WI38 (cell line): ENCODE measurements around the gene LRRFIP2.
"Not testable (repeated sequence)": the region's sequence is repeated elsewhere in the genome, so short reads cannot be mapped to it uniquely, and the experiment has no call there.

ENCODE experiments used
- H3K4me3 ChIP-seq: 2 replicates; pipeline ENCODE4 v1.5.1; 2011; ENCODE audit warnings: low read depth, mild to moderate bottlenecking, control low read depth, low read length
- TF ChIP-seq, protein P1 (sequence below): IDR thresholded peaks from 2 replicates; pipeline ENCODE4 v1.5.1; 2012; ENCODE audit warnings: low read depth, mild to moderate bottlenecking, control low read depth, low read length

LRRFIP2 gene, protein sequence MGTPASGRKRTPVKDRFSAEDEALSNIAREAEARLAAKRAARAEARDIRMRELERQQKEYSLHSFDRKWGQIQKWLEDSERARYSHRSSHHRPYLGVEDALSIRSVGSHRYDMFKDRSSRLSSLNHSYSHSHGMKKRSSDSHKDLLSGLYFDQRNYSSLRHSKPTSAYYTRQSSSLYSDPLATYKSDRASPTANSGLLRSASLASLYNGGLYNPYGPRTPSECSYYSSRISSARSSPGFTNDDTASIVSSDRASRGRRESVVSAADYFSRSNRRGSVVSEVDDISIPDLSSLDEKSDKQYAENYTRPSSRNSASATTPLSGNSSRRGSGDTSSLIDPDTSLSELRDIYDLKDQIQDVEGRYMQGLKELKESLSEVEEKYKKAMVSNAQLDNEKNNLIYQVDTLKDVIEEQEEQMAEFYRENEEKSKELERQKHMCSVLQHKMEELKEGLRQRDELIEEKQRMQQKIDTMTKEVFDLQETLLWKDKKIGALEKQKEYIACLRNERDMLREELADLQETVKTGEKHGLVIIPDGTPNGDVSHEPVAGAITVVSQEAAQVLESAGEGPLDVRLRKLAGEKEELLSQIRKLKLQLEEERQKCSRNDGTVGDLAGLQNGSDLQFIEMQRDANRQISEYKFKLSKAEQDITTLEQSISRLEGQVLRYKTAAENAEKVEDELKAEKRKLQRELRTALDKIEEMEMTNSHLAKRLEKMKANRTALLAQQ

DNA sequence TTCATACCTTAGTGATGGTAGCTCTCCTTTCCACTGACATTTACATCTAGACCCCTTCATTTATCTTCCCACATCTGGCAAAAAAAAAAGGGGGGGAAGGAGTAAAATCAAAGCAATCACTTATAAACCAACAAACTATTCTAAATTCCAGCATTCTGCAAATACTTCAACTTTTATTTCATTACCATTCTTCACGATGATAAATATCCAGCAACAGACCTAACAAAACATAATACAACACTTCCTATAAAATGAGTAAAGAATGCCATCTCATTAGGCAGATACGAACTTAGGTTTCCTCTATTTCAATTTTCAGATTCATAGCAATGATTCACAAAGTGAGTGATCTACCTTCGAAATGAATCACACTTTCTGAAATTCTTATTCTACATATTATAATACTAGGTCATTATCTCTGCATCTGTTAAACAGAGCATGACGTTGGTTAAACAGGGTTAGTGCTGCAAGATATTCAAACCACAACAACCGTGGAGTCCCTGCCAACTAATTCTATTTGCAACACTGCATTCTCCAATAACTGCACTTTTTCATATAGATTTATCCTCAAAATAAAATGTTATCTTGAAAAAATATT lies at the start of gene LRRFIP2:
LRRFIP2 (minus strand) TSS at position 51 of the 595 bp plus-strand sequence. CDS start 25,599 bp downstream, outside the sequence.
- H3K4me3 ChIP-seq = peak within 1 kb of the TSS; percentile 98
- TF ChIP-seq, protein P1, sequence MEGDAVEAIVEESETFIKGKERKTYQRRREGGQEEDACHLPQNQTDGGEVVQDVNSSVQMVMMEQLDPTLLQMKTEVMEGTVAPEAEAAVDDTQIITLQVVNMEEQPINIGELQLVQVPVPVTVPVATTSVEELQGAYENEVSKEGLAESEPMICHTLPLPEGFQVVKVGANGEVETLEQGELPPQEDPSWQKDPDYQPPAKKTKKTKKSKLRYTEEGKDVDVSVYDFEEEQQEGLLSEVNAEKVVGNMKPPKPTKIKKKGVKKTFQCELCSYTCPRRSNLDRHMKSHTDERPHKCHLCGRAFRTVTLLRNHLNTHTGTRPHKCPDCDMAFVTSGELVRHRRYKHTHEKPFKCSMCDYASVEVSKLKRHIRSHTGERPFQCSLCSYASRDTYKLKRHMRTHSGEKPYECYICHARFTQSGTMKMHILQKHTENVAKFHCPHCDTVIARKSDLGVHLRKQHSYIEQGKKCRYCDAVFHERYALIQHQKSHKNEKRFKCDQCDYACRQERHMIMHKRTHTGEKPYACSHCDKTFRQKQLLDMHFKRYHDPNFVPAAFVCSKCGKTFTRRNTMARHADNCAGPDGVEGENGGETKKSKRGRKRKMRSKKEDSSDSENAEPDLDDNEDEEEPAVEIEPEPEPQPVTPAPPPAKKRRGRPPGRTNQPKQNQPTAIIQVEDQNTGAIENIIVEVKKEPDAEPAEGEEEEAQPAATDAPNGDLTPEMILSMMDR = no peak

DNA sequence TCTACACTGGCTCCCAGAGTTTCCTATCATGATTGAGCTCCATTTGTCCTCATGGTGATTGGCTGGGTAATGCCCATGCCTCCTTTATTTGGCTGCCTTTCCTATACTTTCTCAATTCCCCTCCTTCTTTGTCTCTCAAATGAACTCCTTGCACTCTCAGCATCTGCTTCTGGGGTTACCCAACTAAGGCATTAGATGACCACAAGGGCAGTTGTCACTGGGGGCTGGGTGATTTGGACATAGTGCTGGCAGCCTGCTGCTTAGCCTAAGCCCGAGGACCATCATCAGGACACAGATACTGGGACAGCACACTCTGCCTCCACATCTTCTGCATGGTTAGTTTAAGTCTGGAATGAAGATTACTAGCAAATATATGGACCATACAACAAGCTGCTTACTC lies 49.2 kb upstream of the LRRFIP2 start:
- TF ChIP-seq, protein P1 = no peak
- H3K4me3 ChIP-seq = no peak overlapping the region

DNA sequence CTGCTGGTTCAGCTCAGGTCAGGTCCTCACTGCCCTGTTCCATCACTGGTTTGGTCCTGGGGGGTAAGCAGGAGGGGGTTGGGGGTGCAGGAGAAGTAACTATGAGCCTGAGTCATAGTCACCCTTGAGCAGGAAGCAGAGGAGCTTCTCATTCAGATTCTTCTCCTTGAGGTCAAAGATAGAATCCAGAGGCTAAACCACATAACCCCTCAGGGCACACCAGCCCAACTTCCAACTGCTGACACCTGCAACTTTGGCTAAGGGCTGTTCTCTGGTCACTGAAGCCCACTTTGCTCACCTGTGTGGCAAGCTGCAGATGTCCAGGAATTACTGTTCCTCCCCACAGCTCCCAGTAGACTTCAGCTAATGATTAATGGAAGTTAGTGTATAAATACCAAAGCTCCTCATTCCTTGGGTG lies 48.8 kb upstream of the LRRFIP2 start:
- H3K4me3 ChIP-seq = no peak overlapping the region

DNA sequence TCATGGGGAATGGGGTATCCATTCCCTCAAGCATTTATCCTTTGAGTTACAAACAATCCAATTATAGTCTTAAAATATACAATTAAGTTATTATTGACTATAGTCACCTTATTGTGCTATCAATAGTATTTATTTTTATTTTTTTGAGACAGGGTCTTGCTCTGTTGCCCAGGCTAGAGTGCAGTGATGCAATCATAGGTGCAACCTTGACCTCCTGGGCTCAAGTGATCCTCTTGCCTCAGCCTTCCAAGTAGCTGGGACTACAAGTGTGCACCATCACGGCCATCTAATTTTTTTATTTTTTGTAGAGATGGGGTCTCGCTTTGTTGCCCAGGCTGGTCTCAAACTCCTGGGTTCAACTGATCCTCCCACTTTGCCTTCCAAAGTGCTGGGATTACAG lies 48.2 kb upstream of the LRRFIP2 start:
- not testable (repeated sequence) for H3K4me3 ChIP-seq

More for the DNA sequence above, 48.8 kb upstream of the LRRFIP2 start:
- TF ChIP-seq, protein P1 = no peak

DNA sequence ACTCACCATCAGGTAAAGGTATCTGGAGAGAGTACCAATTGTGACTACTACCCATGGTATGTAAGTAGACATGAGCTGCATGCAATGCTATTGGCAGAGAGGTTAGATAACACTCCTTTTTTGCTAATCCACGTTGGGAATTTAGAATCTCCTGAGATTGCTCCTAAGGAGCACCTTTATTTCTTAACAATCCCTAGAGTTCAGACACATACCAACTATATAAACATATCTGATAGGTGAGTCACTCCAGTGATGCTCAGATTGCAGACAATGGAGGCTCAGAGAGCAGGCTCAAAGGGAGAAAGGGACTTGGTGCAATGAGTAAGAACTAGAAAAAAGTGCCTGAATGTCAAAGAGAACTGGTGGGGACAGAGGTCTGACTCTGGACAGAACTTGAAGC lies 47.0 kb upstream of the LRRFIP2 start:
- TF ChIP-seq, protein P1 = no peak
- H3K4me3 ChIP-seq = no peak overlapping the region

DNA sequence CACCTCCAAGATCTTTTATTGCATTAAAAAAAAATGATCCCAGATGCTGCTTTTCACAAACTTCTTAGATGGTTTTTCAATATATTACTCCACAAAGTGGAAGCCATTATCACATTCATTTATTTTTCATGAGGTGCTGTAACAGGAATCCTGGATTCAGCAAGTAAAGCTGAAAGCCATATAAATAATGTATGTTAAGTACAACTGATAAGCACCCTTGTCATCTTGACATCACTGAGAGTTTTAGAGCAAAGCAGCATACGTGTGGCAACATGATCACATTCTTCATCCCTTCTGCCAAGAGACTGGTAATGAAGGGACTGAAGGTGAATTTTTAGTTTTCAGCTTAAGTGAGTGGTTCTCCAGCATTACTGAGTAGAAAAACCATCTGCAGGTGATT lies 44.9 kb upstream of the LRRFIP2 start:
- H3K4me3 ChIP-seq = no peak overlapping the region
- TF ChIP-seq, protein P1 = no peak

DNA sequence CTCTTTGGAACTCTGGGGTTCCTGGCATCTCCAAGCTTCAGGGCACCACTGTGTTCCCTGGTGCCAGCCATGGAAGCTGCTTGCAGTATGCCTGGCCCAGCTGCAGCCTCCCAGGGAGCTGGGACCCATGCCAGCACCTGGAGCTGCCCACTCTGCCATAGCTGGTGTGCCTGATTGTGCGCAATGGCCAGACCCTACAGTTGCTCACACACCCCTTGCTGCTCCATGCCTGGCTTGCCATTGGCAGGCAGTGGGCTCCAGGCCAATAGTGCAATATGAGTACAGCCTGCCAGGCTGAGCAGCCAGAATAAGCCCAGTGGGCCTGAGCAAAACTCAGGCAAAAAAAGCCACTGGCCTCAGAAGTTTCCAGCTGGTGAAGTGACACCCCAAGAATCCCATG lies 43.8 kb upstream of the LRRFIP2 start:
- TF ChIP-seq, protein P1 = no peak
- H3K4me3 ChIP-seq = no peak overlapping the region
